ENCODE data around the gene ANKRD34B. TPM values are rescaled to one million over a fixed set of nuclear protein-coding genes. Genes with fewer than 3 reads are reported as not detected.

The ANKRD34B gene
- total RNA-seq, 1 experiment from 2014 or later, result 0.10 TPM

DNA sequence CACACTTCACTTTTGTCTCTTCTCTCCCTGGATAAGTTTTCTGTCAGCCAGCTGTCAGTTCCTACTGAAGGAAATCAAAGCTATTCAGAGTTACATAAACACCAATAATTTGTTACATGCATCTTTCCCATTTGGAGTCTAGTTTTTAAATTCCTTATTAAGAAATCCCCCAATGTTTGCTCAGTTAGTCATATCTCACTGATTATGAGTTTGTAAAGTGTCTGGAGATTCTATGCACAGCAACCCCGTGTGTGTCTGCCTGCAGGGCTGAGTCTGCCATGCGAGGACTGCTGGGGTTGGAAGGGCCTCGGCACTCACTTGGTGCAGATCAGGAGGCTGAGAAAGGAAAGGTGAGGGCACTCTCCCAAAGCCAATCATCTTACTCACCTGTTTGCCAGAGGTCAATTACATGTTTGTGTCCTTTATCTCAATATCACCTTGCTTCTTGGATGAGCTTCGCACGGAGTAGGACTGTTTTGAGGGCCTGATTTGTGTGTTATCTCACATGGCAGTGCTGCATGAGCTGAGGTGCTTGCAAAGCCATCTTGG lies 3.3 kb downstream of the ANKRD34B start:
- Histone ChIP-seq H3K4me3 (ENCODE audit: low read depth in 2 of 2, low read length in 2 of 2) (no peak overlapping the region), H3K36me3 (ENCODE audit: control insufficient read depth, insufficient read depth, low read length) (no peaks in the 10 kb centered on the region; the same call in 1 of the 2 replicates), H3K9me3 (ENCODE audit: control insufficient read depth, insufficient read depth, low read depth, low read length) (no peaks in the 10 kb centered on the region), H3K27me3 (ENCODE audit: control insufficient read depth, insufficient read depth, low read length) (peaks cover 16% of the 10 kb centered on the region), H3K27ac (ENCODE audit: low read length) (no peak overlapping the region), H3K4me1 (ENCODE audit: control insufficient read depth, insufficient read depth, low read length) (0 out of 2 replicates have a peak, but pooled peaks cover 3% of the 10 kb centered on the region)
- POLR2A ChIA-PET, result no interaction called here
- in situ Hi-C loops (cut with HindIII; ENCODE audit: low pct_unique_long_range_greater_than_20kb, low sequenced_read_pairs) (no loop called here), intact Hi-C loops (cut with micrococcal nuclease; ENCODE audit: unreplicated experiment) (no loop called here)
- no peak for TF ChIP-seq POLR2AphosphoS5 (IDR thresholded peaks at IDR 0.05; ENCODE audit: low read depth, low read length)
- TF ChIP-seq, protein P1, sequence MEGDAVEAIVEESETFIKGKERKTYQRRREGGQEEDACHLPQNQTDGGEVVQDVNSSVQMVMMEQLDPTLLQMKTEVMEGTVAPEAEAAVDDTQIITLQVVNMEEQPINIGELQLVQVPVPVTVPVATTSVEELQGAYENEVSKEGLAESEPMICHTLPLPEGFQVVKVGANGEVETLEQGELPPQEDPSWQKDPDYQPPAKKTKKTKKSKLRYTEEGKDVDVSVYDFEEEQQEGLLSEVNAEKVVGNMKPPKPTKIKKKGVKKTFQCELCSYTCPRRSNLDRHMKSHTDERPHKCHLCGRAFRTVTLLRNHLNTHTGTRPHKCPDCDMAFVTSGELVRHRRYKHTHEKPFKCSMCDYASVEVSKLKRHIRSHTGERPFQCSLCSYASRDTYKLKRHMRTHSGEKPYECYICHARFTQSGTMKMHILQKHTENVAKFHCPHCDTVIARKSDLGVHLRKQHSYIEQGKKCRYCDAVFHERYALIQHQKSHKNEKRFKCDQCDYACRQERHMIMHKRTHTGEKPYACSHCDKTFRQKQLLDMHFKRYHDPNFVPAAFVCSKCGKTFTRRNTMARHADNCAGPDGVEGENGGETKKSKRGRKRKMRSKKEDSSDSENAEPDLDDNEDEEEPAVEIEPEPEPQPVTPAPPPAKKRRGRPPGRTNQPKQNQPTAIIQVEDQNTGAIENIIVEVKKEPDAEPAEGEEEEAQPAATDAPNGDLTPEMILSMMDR (IDR thresholded peaks at IDR 0.05), result no peak
- TF ChIP-seq, protein P2, sequence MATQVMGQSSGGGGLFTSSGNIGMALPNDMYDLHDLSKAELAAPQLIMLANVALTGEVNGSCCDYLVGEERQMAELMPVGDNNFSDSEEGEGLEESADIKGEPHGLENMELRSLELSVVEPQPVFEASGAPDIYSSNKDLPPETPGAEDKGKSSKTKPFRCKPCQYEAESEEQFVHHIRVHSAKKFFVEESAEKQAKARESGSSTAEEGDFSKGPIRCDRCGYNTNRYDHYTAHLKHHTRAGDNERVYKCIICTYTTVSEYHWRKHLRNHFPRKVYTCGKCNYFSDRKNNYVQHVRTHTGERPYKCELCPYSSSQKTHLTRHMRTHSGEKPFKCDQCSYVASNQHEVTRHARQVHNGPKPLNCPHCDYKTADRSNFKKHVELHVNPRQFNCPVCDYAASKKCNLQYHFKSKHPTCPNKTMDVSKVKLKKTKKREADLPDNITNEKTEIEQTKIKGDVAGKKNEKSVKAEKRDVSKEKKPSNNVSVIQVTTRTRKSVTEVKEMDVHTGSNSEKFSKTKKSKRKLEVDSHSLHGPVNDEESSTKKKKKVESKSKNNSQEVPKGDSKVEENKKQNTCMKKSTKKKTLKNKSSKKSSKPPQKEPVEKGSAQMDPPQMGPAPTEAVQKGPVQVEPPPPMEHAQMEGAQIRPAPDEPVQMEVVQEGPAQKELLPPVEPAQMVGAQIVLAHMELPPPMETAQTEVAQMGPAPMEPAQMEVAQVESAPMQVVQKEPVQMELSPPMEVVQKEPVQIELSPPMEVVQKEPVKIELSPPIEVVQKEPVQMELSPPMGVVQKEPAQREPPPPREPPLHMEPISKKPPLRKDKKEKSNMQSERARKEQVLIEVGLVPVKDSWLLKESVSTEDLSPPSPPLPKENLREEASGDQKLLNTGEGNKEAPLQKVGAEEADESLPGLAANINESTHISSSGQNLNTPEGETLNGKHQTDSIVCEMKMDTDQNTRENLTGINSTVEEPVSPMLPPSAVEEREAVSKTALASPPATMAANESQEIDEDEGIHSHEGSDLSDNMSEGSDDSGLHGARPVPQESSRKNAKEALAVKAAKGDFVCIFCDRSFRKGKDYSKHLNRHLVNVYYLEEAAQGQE (IDR thresholded peaks at IDR 0.05; ENCODE audit: insufficient read depth in 1 of 2, low read depth in 2 of 2, low read length in 1 of 2), result no peak
- TF ChIP-seq TCF7L2 (IDR thresholded peaks at IDR 0.05; ENCODE audit: low read depth, low read length), result no peak
- no peak for TF ChIP-seq SIN3A (IDR thresholded peaks at IDR 0.05; ENCODE audit: borderline replicate concordance, insufficient read depth, low read depth, low read length)
- CTCF ChIA-PET, result no interaction called here
- no TSS peak for BruUV-seq (replicated peaks)
- ATAC-seq (no peak), DNase-seq (ENCODE audit: low read depth, low spot score) (no peak)

DNA sequence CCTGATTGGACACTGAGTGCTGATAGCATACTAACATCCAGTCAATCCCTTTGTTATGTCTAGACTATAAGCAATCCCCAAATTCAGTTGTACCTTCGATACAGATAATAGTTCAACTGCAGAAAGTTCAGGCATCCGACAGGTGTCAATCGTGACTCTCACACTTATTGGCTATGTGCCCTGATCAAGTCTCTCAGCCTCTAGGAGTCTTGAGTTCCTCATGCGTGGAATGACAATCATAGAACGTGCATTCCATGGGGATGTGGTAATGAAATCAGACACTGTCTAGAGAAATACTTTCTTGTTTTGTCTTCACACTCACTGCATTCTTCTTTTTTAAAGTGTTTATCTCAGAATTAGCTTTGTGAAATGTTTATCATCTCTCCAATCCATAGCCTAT lies 4.8 kb downstream of the ANKRD34B start:
- intact Hi-C loops (cut with micrococcal nuclease; ENCODE audit: unreplicated experiment) (no loop called here), in situ Hi-C loops (cut with HindIII; ENCODE audit: low pct_unique_long_range_greater_than_20kb, low sequenced_read_pairs) (no loop called here)
- no peak for ATAC-seq
- H3K27ac ChIP-seq (ENCODE audit: low read length), result no peak overlapping the region
- H3K4me1 ChIP-seq (ENCODE audit: control insufficient read depth, insufficient read depth, low read length), result no peaks in the 10 kb centered on the region
- H3K36me3 ChIP-seq (ENCODE audit: control insufficient read depth, insufficient read depth, low read length), result no peaks in the 10 kb centered on the region; the same call in 1 of the 2 replicates
- no peak for DNase-seq (ENCODE audit: low read depth, low spot score)
- H3K27me3 ChIP-seq (ENCODE audit: control insufficient read depth, insufficient read depth, low read length), result peaks cover 16% of the 10 kb centered on the region
- H3K9me3 ChIP-seq (ENCODE audit: control insufficient read depth, insufficient read depth, low read depth, low read length), result no peaks in the 10 kb centered on the region
- no peak for TF ChIP-seq SIN3A (IDR thresholded peaks at IDR 0.05; ENCODE audit: borderline replicate concordance, insufficient read depth, low read depth, low read length)
- TF ChIP-seq, protein P2 (IDR thresholded peaks at IDR 0.05; ENCODE audit: insufficient read depth in 1 of 2, low read depth in 2 of 2, low read length in 1 of 2), result no peak
- TF ChIP-seq TCF7L2 (IDR thresholded peaks at IDR 0.05; ENCODE audit: low read depth, low read length), result no peak
- TF ChIP-seq, protein P1 (IDR thresholded peaks at IDR 0.05), result no peak
- no peak for TF ChIP-seq POLR2AphosphoS5 (IDR thresholded peaks at IDR 0.05; ENCODE audit: low read depth, low read length)
- no TSS peak for BruUV-seq (replicated peaks)
- ChIA-PET CTCF (no interaction called here), POLR2A (no interaction called here)
- H3K4me3 ChIP-seq (ENCODE audit: low read depth in 2 of 2, low read length in 2 of 2), result no peak overlapping the region

All from Panc1 (cell line).